ENCODE measurements around the gene POLR3E. TPM values are rescaled to one million over a fixed set of nuclear protein-coding genes. Genes with fewer than 3 reads are reported as not detected.

The POLR3E gene
- total and polyA plus RNA-seq, 4 donors = 16.0 to 42.9 (median 18.3) TPM

DNA sequence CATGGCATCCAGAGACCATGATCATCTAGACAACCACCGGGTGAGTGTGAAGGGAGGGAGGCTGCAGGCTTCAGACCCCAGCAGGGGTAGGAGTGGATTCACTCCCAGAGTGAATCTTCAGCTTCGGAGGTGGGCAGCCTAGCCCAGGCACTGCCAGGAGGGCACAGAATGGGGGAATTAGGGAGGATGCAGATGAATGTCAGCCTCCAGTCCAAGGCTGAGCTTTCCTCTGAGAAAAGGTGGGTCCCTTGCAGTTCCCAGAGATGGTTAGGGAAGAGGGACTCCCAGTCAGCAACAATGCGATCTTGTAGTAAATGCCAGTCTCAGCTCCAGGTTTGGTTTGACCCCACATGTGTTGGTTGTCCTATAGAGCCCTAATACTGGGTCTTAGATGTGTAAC, 36.7 kb upstream of the POLR3E start:
- H3K27ac ChIP-seq (ENCODE audit: low read depth in 1 of 2, low read length in 2 of 2) = no peak overlapping the region
- H3K4me1 ChIP-seq (ENCODE audit: control insufficient read depth in 4 of 4, insufficient read depth in 4 of 4, low read length in 3 of 4) = no peaks in the 10 kb centered on the region
- TF ChIP-seq CTCF (IDR thresholded peaks at IDR 0.05; ENCODE audit: low read depth, low read length, missing input control) (no peak), MAX (IDR thresholded peaks at IDR 0.05) (no peak), EGR1 (IDR thresholded peaks at IDR 0.05; ENCODE audit: low read depth in 2 of 2) (no peak)
- H3K9ac ChIP-seq (ENCODE audit: low read depth in 1 of 2, low read length in 2 of 2) = no peak overlapping the region
- no peaks in the 10 kb centered on the region for H3K27me3 ChIP-seq (ENCODE audit: control insufficient read depth in 4 of 4, insufficient read depth in 4 of 4, low read length in 3 of 4)
- 97% methylated on average over 3 of the region's 3 CpGs for WGBS
- no peaks in the 10 kb centered on the region for H3K9me3 ChIP-seq (ENCODE audit: control insufficient read depth in 4 of 4, low read length in 3 of 4)
- DNase-seq (ENCODE audit: low spot score) = no peak
- H3K36me3 ChIP-seq (ENCODE audit: control insufficient read depth in 4 of 4, insufficient read depth in 3 of 4, low read depth in 1 of 4, low read length in 3 of 4) = peaks cover 7 to 52% (median 36%) of the 10 kb centered on the region in 4 donors
- no peak overlapping the region for H3K4me3 ChIP-seq (ENCODE audit: low read depth in 1 of 3, low read length in 3 of 3)

- Histone ChIP-seq H3K4me1 (ENCODE audit: control insufficient read depth in 4 of 4, insufficient read depth in 4 of 4, low read length in 3 of 4) (no peaks in the 10 kb centered on the region), H3K9me3 (ENCODE audit: control insufficient read depth in 4 of 4, low read length in 3 of 4) (no peaks in the 10 kb centered on the region), H3K27ac (ENCODE audit: low read depth in 1 of 2, low read length in 2 of 2) (no peak overlapping the region), H3K36me3 (ENCODE audit: control insufficient read depth in 4 of 4, insufficient read depth in 3 of 4, low read depth in 1 of 4, low read length in 3 of 4) (peaks cover 12 to 52% (median 26%) of the 10 kb centered on the region in 4 donors), H3K4me3 (ENCODE audit: low read depth in 1 of 3, low read length in 3 of 3) (no peak overlapping the region), H3K9ac (ENCODE audit: low read depth in 1 of 2, low read length in 2 of 2) (no peak overlapping the region), H3K27me3 (ENCODE audit: control insufficient read depth in 4 of 4, insufficient read depth in 4 of 4, low read length in 3 of 4) (no peaks in the 10 kb centered on the region)
- TF ChIP-seq GABPA (IDR thresholded peaks at IDR 0.05 in 1 of 2, conservative IDR thresholded peaks at IDR 0.05 in 1 of 2) = no peak
- TF ChIP-seq CTCF (IDR thresholded peaks at IDR 0.05; ENCODE audit: low read depth, low read length, missing input control) = no peak
- no peak for TF ChIP-seq HNF4G (IDR thresholded peaks at IDR 0.05)
- no peak for TF ChIP-seq JUND (IDR thresholded peaks at IDR 0.05)
- no peak for TF ChIP-seq EGR1 (IDR thresholded peaks at IDR 0.05; ENCODE audit: low read depth in 2 of 2)
- TF ChIP-seq MAX (IDR thresholded peaks at IDR 0.05) = no peak
- no peak for TF ChIP-seq TAF1 (conservative IDR thresholded peaks at IDR 0.05)
- TF ChIP-seq YY1 (IDR thresholded peaks at IDR 0.05) = no peak
- no peak for TF ChIP-seq REST (IDR thresholded peaks at IDR 0.05)
- TF ChIP-seq FOXA1 (IDR thresholded peaks at IDR 0.05) = no peak
- WGBS = 91% methylated on average over 4 of the region's 4 CpGs
- DNase-seq (ENCODE audit: low spot score) = no peak
Observed at GRCh38 chr16:22262460-22262859, 34.7 kb upstream of the POLR3E start.
